Endothelial cell of umbilical vein (primary cell): ENCODE data around the gene ZC2HC1B. TPM values are rescaled to one million over a fixed set of nuclear protein-coding genes. Genes with fewer than 3 reads are reported as not detected.

ENCODE experiments used
- BruUV-seq: library from RNA; stranded (reverse); fragments of 400-500 nt; replicated peaks from 2 replicates; lab custom pipeline; 2021; lab: Mats Ljungman, UMichigan
- CTCF ChIA-PET: fragments of 300-600, 350-600 bp; sonication (Branson Sonifier 250); formaldehyde crosslinking; loops from one replicate; lab custom pipeline; 2021; ENCODE audit warnings: antibody characterized with exemption, inconsistent platforms; lab: Charles Lee
- POLR2A ChIA-PET: fragments of 300-600, 350-600 bp; sonication (Branson Sonifier 250); formaldehyde crosslinking; loops from one replicate; lab custom pipeline; 2021; ENCODE audit warnings: antibody characterized with exemption, inconsistent platforms; lab: Charles Lee
- DNase-seq: peaks from one replicate; pipeline ENCODE4 v3.0.0-alpha.2; 2011; ENCODE audit warnings: low read depth, low spot score
- FAIRE-seq: peaks from 2 replicates; lab custom pipeline; 2011; peaks lifted over from hg19 to GRCh38; lab: Jason Lieb, UNC
- H2AFZ ChIP-seq: 2 replicates; pipeline ENCODE4 v1.6.0; 2012; ENCODE audit warnings: low read depth, low read length, control low read depth, inconsistent platforms
- H3K27ac ChIP-seq: 2 replicates; pipeline ENCODE4 v1.5.1; 2011; ENCODE audit warnings: low read depth, mild to moderate bottlenecking, control low read depth, low read length, moderate library complexity; ENCODE audit not compliant: insufficient read depth
- H3K27me3 ChIP-seq, 2 experiments: 2 replicates each; pipeline versions ENCODE4 v1.6.0 to v1.6.1; 2011; ENCODE audit warnings: low read length in 2 of 2, mixed read lengths in 1 of 2; ENCODE audit not compliant: control insufficient read depth in 2 of 2, insufficient read depth in 2 of 2
- H3K36me3 ChIP-seq, 2 experiments: 2 replicates in 1 of 2; 3 replicates in 1 of 2; pipeline ENCODE4 v1.5.1; 2011; ENCODE audit warnings: low read length in 2 of 2, mild to moderate bottlenecking in 1 of 2, moderate library complexity in 1 of 2; ENCODE audit not compliant: control insufficient read depth in 2 of 2, insufficient read depth in 2 of 2; ENCODE audit errors: extremely low read depth in 1 of 2
- H3K4me1 ChIP-seq: 3 replicates; pipeline ENCODE4 v1.5.1; 2011; ENCODE audit warnings: mild to moderate bottlenecking, low read length; ENCODE audit not compliant: control insufficient read depth, insufficient read depth; ENCODE audit errors: extremely low read depth
- H3K4me2 ChIP-seq: 2 replicates; pipeline ENCODE4 v1.6.1; 2011; ENCODE audit warnings: low read length, control low read depth, mixed read lengths; ENCODE audit not compliant: insufficient read depth
- H3K4me3 ChIP-seq, 3 experiments: fragments of 200-600 bp in 1 of 3; sonication (generic), shearing (Covaris generic) in 1 of 3; replicated peaks in 1 of 3; 2 replicates each; pipeline ENCODE4 v1.5.1; 2011 to 2016; ENCODE audit warnings: control low read depth in 3 of 3, low read length in 3 of 3, mild to moderate bottlenecking in 2 of 3, inconsistent platforms in 1 of 3, low read depth in 1 of 3, moderate library complexity in 1 of 3; ENCODE audit not compliant: insufficient read depth in 1 of 3
- H3K79me2 ChIP-seq: 2 replicates; pipeline ENCODE4 v1.6.0; 2012; ENCODE audit warnings: low read length, inconsistent platforms; ENCODE audit not compliant: control insufficient read depth, insufficient read depth
- H3K9ac ChIP-seq: replicated peaks from 2 replicates; pipeline ENCODE3; 2011; ENCODE audit warnings: low read length, control low read depth; ENCODE audit not compliant: insufficient read depth; ENCODE audit errors: extremely low read depth
- H3K9me1 ChIP-seq: replicated peaks from 3 replicates; pipeline ENCODE4 v1.6.0; 2011; ENCODE audit warnings: mild to moderate bottlenecking, low read length; ENCODE audit not compliant: control insufficient read depth, insufficient read depth; ENCODE audit errors: extremely low read depth
- H3K9me3 ChIP-seq: replicated peaks from 2 replicates; pipeline ENCODE4 v1.5.1; 2012; ENCODE audit warnings: low read length, inconsistent platforms; ENCODE audit not compliant: control insufficient read depth, insufficient read depth
- H4K20me1 ChIP-seq: replicated peaks from 2 replicates; pipeline ENCODE3; 2011; ENCODE audit warnings: mild to moderate bottlenecking, low read length; ENCODE audit not compliant: control insufficient read depth, insufficient read depth; ENCODE audit errors: extremely low read depth
- GATA2 ChIP-seq: IDR thresholded peaks from 2 replicates; pipeline ENCODE4 v1.7.0; 2011; ENCODE audit warnings: low read depth, mild to moderate bottlenecking, moderate library complexity, mixed read lengths, low read length; ENCODE audit not compliant: insufficient read length, insufficient read depth
- POLR2A ChIP-seq: IDR thresholded peaks from 2 replicates; pipeline ENCODE4 v1.6.1; 2012; ENCODE audit warnings: low read depth, mild to moderate bottlenecking, control low read depth, low read length
- POLR2AphosphoS5 ChIP-seq: IDR thresholded peaks from 2 replicates; pipeline ENCODE4 v1.6.1; 2012; ENCODE audit warnings: low read depth, mild to moderate bottlenecking, control low read depth, low read length, moderate library complexity; ENCODE audit not compliant: insufficient read depth
- dilution Hi-C: fragments of 300-500 bp; cut with MboI; formaldehyde crosslinking; loops from one replicate; pipeline ENCODE4 v1.15.0; 2019; ENCODE audit warnings: low sequenced_read_pairs; ENCODE audit not compliant: extremely low pct_ligation_motif_present
- intact Hi-C: fragments of 100-400 bp; cut with micrococcal nuclease; formaldehyde crosslinking; loops from one replicate; pipeline ENCODE4 v1.10.0; 2022
- polyA plus RNA-seq, 4 experiments: library from polyadenylated mRNA; depleted of rRNA in 3 of 4; stranded (reverse) in 3 of 4; unstranded in 1 of 4; fragments of >200 nt; gene quantifications; 2 replicates each; pipeline versions ENCODE4 v1.2.1 to v1.2.3, GENCODE V29; 2011 to 2012; ENCODE audit warnings: missing spikeins in 1 of 4
- small RNA-seq: library from RNA; depleted of rRNA; stranded (forward); fragments of <200 nt; gene quantifications from one replicate; pipeline ENCODE3, GENCODE V24; 2012; ENCODE audit warnings: low replicate concordance, low read depth; ENCODE audit not compliant: insufficient read depth, insufficient read length
- total RNA-seq: library from RNA; stranded (reverse); gene quantifications from 2 replicates; pipeline ENCODE4 v1.2.3, GENCODE V29; 2021
- TF ChIP-seq, protein P1 (sequence below), 2 donors: IDR thresholded peaks; 1 replicate in 1 of 2; 2 replicates in 1 of 2; pipeline ENCODE4 v1.5.1; 2011; ENCODE audit warnings: low read length in 2 of 2, mild to moderate bottlenecking in 2 of 2, moderate library complexity in 2 of 2, control low read depth in 1 of 2, inconsistent platforms in 1 of 2, low read depth in 1 of 2; ENCODE audit not compliant: insufficient read depth in 1 of 2; ENCODE audit errors: extremely low read depth in 1 of 2
- TF ChIP-seq, protein P2 (sequence below): IDR thresholded peaks from 2 replicates; pipeline ENCODE4 v1.6.1; 2011; ENCODE audit not compliant: insufficient read depth, insufficient read length

ZC2HC1B gene
- total and polyA plus RNA-seq, 2 donors (not counting 3 experiments of a cell fraction or from before 2014, with no cell fraction given), result not detected

DNA sequence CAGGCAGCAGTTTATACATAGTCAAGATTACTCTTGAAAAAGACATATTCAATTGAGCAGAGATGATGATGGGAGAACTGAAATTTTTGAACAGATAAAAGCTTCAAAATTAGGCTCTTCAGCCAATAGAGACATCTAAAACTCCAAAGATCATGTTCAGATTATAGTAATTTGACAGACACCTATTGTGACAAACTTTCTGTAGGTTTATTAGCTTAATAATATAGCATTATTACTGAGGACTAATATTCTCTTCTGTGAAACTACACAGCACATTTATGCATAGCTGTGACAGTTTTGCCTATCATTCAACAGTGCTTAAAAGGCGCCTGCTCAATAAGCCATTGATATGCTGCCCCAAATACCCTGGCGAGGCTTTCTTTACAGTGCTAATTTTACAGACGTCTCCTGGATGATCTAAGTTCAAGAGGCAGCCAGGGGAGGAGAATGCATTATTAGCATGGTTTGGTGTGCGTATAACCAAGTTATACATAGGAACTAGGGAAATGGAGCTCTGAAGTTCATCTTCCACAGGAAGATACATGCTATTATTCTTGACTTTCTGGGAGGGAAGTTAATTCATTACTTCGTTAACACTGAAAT, 122.3 kb downstream of the ZC2HC1B start:
- no TSS peak for BruUV-seq
- dilution Hi-C loops, result no loop called here

More for the DNA sequence above, 122.3 kb downstream of the ZC2HC1B start:
- POLR2A ChIA-PET, result no interaction called here
- Histone ChIP-seq H3K4me1 (no peaks in the 10 kb centered on the region), H3K9me1 (no peaks in the 10 kb centered on the region), H3K27me3 (peaks cover 0 to 2% of the 10 kb centered on the region in 2 experiments), H2AFZ (no peak overlapping the region), H3K79me2 (no peaks in the 10 kb centered on the region), H3K36me3 (no peaks in the 10 kb centered on the region), H3K4me3 (no peak overlapping the region), H3K9ac (no peak overlapping the region), H3K27ac (no peak overlapping the region), H3K9me3 (no peaks in the 10 kb centered on the region), H3K4me2 (no peak overlapping the region), H4K20me1 (no peaks in the 10 kb centered on the region)
- FAIRE-seq (no peak), DNase-seq (no peak)
- TF ChIP-seq GATA2, result no peak
- TF ChIP-seq, protein P1, sequence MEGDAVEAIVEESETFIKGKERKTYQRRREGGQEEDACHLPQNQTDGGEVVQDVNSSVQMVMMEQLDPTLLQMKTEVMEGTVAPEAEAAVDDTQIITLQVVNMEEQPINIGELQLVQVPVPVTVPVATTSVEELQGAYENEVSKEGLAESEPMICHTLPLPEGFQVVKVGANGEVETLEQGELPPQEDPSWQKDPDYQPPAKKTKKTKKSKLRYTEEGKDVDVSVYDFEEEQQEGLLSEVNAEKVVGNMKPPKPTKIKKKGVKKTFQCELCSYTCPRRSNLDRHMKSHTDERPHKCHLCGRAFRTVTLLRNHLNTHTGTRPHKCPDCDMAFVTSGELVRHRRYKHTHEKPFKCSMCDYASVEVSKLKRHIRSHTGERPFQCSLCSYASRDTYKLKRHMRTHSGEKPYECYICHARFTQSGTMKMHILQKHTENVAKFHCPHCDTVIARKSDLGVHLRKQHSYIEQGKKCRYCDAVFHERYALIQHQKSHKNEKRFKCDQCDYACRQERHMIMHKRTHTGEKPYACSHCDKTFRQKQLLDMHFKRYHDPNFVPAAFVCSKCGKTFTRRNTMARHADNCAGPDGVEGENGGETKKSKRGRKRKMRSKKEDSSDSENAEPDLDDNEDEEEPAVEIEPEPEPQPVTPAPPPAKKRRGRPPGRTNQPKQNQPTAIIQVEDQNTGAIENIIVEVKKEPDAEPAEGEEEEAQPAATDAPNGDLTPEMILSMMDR (IDR thresholded peaks at IDR 0.05; ENCODE audit: extremely low read depth in 1 of 2, insufficient read depth in 1 of 2, low read depth in 1 of 2, low read length in 2 of 2), result no peak
- no peak for TF ChIP-seq POLR2AphosphoS5
- no peak for TF ChIP-seq POLR2A
- TF ChIP-seq, protein P2, sequence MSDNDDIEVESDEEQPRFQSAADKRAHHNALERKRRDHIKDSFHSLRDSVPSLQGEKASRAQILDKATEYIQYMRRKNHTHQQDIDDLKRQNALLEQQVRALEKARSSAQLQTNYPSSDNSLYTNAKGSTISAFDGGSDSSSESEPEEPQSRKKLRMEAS, result no peak
- intact Hi-C loops, result no loop called here
- CTCF ChIA-PET, result interaction anchor here (1.0 to 1.1 kb wide), 2 partner anchors 9 to 63 kb away, joined by 3 read pairs; no protein-coding TSS in a partner anchor

Small RNA genes within 50 kb of the gene (small RNA-seq; reads per million reads assigned to genes)
- gene ZC2HC1B, result not detected

Other genes with a start within 250 kb of the ZC2HC1B start
- 160 and 178 TPM in 2 replicates for gene PHACTR2, start 186.5 kb upstream of the ZC2HC1B start, total RNA-seq
- gene PHACTR2, start 186.5 kb upstream of the ZC2HC1B start, polyA plus RNA-seq, result 16.3 and 16.4 TPM in 2 replicates
- gene LTV1, start 21.1 kb upstream of the ZC2HC1B start, total RNA-seq, result 26.6 and 26.9 TPM in 2 replicates
- gene LTV1, start 21.1 kb upstream of the ZC2HC1B start, polyA plus RNA-seq, result 3.0 and 5.2 TPM in 2 replicates
- gene PLAGL1, start 143.8 kb downstream of the ZC2HC1B start, total RNA-seq, result 40.0 and 40.4 TPM in 2 replicates
- gene PLAGL1, start 143.8 kb downstream of the ZC2HC1B start, polyA plus RNA-seq, result 20.9 and 23.1 TPM in 2 replicates
- gene SF3B5, start 231.1 kb downstream of the ZC2HC1B start, total RNA-seq, result 170 and 185 TPM in 2 replicates
- gene SF3B5, start 231.1 kb downstream of the ZC2HC1B start, polyA plus RNA-seq, result 540 and 652 TPM in 2 replicates